NB4 (cell line): Measurements from ENCODE around the gene ZNF747.
"Not testable (repeated sequence)": the region's sequence is repeated elsewhere in the genome, so short reads cannot be mapped to it uniquely, and the experiment has no call there.

Experiments
- CTCF ChIP-seq: IDR thresholded peaks from one replicate; pipeline ENCODE4 v1.5.1; 2012; ENCODE audit warnings: low read depth, low read length
- MYC ChIP-seq: IDR thresholded peaks from 2 replicates; pipeline ENCODE4 v1.6.1; 2011; ENCODE audit warnings: low read depth, low read length
- POLR2A ChIP-seq: IDR thresholded peaks from 2 replicates; pipeline ENCODE4 v1.6.1; 2011; ENCODE audit warnings: mild to moderate bottlenecking; ENCODE audit not compliant: insufficient read length; ENCODE audit errors: extremely low read depth

GRCh38 chr16:30540916-30541464, 6.3 kb upstream of the ZNF747 start:
- not testable (repeated sequence) for TF ChIP-seq CTCF, POLR2A, MYC
